Measurements from ENCODE around the gene KLHL29.

Gene KLHL29

GRCh38 chr2:23664066-23664788 is 279.2 kb downstream of the KLHL29 start:
- in situ Hi-C loops (cut with HindIII; ENCODE audit: low sequenced_read_pairs): no loop called here

- in situ Hi-C loops (cut with HindIII; ENCODE audit: low sequenced_read_pairs): no loop called here
Observed at GRCh38 chr2:23666241-23666979, 281.4 kb downstream of the KLHL29 start.

GRCh38 chr2:23666980-23667357 is 282.0 kb downstream of the KLHL29 start:
- in situ Hi-C loops (cut with HindIII; ENCODE audit: low sequenced_read_pairs): no loop called here

GRCh38 chr2:23668756-23669304 is 283.9 kb downstream of the KLHL29 start:
- in situ Hi-C loops (cut with HindIII; ENCODE audit: low sequenced_read_pairs): no loop called here

- in situ Hi-C loops (cut with HindIII; ENCODE audit: low sequenced_read_pairs): no loop called here
Observed at GRCh38 chr2:23669413-23670244, 284.6 kb downstream of the KLHL29 start.

- in situ Hi-C loops (cut with HindIII; ENCODE audit: low sequenced_read_pairs): no loop called here
Observed at GRCh38 chr2:23670245-23670592, 285.2 kb downstream of the KLHL29 start.

- in situ Hi-C loops (cut with HindIII; ENCODE audit: low sequenced_read_pairs): no loop called here
Observed at GRCh38 chr2:23673082-23673481, 288.1 kb downstream of the KLHL29 start.

- in situ Hi-C loops (cut with HindIII; ENCODE audit: low sequenced_read_pairs): no loop called here
Observed at GRCh38 chr2:23673830-23674679, 289.1 kb downstream of the KLHL29 start.

- in situ Hi-C loops (cut with HindIII; ENCODE audit: low sequenced_read_pairs): no loop called here
Observed at GRCh38 chr2:23675506-23675905, 290.5 kb downstream of the KLHL29 start.

- in situ Hi-C loops (cut with HindIII; ENCODE audit: low sequenced_read_pairs): no loop called here
Observed at GRCh38 chr2:23677836-23678235, 292.9 kb downstream of the KLHL29 start.

- in situ Hi-C loops (cut with HindIII; ENCODE audit: low sequenced_read_pairs): no loop called here
Observed at GRCh38 chr2:23679044-23679443, 294.1 kb downstream of the KLHL29 start.

GRCh38 chr2:23680951-23681350 is 296.0 kb downstream of the KLHL29 start:
- in situ Hi-C loops (cut with HindIII; ENCODE audit: low sequenced_read_pairs): no loop called here

GRCh38 chr2:23681356-23682140 is 296.6 kb downstream of the KLHL29 start:
- in situ Hi-C loops (cut with HindIII; ENCODE audit: low sequenced_read_pairs): no loop called here

GRCh38 chr2:23682481-23682880 is 297.5 kb downstream of the KLHL29 start:
- in situ Hi-C loops (cut with HindIII; ENCODE audit: low sequenced_read_pairs): no loop called here

GRCh38 chr2:23683001-23683400 is 298.0 kb downstream of the KLHL29 start:
- in situ Hi-C loops (cut with HindIII; ENCODE audit: low sequenced_read_pairs): no loop called here

- in situ Hi-C loops (cut with HindIII; ENCODE audit: low sequenced_read_pairs): no loop called here
Observed at GRCh38 chr2:23684395-23685176, 299.6 kb downstream of the KLHL29 start.

- in situ Hi-C loops (cut with HindIII; ENCODE audit: low sequenced_read_pairs): no loop called here
Observed at GRCh38 chr2:23685181-23685580, 300.2 kb downstream of the KLHL29 start.

GRCh38 chr2:23685706-23686105 is 300.7 kb downstream of the KLHL29 start:
- in situ Hi-C loops (cut with HindIII; ENCODE audit: low sequenced_read_pairs): no loop called here
